Panc1 (cell line): ENCODE data around the gene ARL2BP. TPM values are rescaled to one million over a fixed set of nuclear protein-coding genes. Genes with fewer than 3 reads are reported as not detected.

Source experiments
- ATAC-seq: fragments of 200-7000 bp; cut with Tn5 transposase; 2 replicates; pipeline ENCODE4 v1.9.1; 2020; ENCODE audit warnings: mild to moderate bottlenecking, moderate library complexity
- BruUV-seq: library from RNA; stranded (reverse); fragments of 400-500 nt; replicated peaks from 2 replicates; lab custom pipeline; 2021; lab: Mats Ljungman, UMichigan
- CTCF ChIA-PET: fragments of 300-600 bp; sonication (Branson Sonifier 250); formaldehyde crosslinking; loops from one replicate; lab custom pipeline; 2022; ENCODE audit warnings: antibody characterized with exemption; lab: Charles Lee
- POLR2A ChIA-PET: fragments of 300-600 bp; sonication (Branson Sonifier 250); formaldehyde crosslinking; loops from one replicate; lab custom pipeline; 2022; ENCODE audit warnings: antibody characterized with exemption; lab: Charles Lee
- DNase-seq: peaks from one replicate; pipeline ENCODE4 v3.0.0-alpha.2; 2010; ENCODE audit warnings: low read depth, low spot score
- H3K27ac ChIP-seq: 2 replicates; pipeline ENCODE4 v1.5.1; 2011; ENCODE audit warnings: mild to moderate bottlenecking, low read length, inconsistent platforms
- H3K27me3 ChIP-seq: fragments of 200-500 bp; sonication (Bioruptor generic); 2 replicates; pipeline ENCODE4 v1.6.0; 2014; ENCODE audit warnings: low read length, inconsistent platforms; ENCODE audit not compliant: control insufficient read depth, insufficient read depth
- H3K36me3 ChIP-seq: fragments of 200-500 bp; sonication (Bioruptor generic); 2 replicates; pipeline ENCODE4 v1.5.1; 2014; ENCODE audit warnings: inconsistent platforms, mild to moderate bottlenecking, low read length, moderate library complexity; ENCODE audit not compliant: control insufficient read depth, insufficient read depth
- H3K4me1 ChIP-seq: 2 replicates; pipeline ENCODE4 v1.5.1; 2011; ENCODE audit warnings: inconsistent platforms, mild to moderate bottlenecking, low read length, moderate library complexity; ENCODE audit not compliant: control insufficient read depth, insufficient read depth
- H3K4me3 ChIP-seq, 2 experiments: 2 replicates each; pipeline ENCODE4 v1.5.1; 2011 to 2012; ENCODE audit warnings: low read depth in 2 of 2, low read length in 2 of 2, mild to moderate bottlenecking in 2 of 2, inconsistent platforms in 1 of 2, moderate library complexity in 1 of 2
- H3K9me3 ChIP-seq: fragments of 200-500 bp; sonication (Bioruptor generic); 2 replicates; pipeline ENCODE4 v1.5.1; 2014; ENCODE audit warnings: low read depth, mild to moderate bottlenecking, inconsistent platforms, low read length, moderate library complexity; ENCODE audit not compliant: control insufficient read depth, insufficient read depth
- POLR2AphosphoS5 ChIP-seq: IDR thresholded peaks from 2 replicates; pipeline ENCODE4 v1.6.1; 2012; ENCODE audit warnings: mild to moderate bottlenecking, low read depth, low read length, moderate library complexity
- SIN3A ChIP-seq: IDR thresholded peaks from 2 replicates; pipeline ENCODE4 v1.6.1; 2012; ENCODE audit warnings: low read depth, mild to moderate bottlenecking, low read length, moderate library complexity, borderline replicate concordance; ENCODE audit not compliant: insufficient read depth
- TCF7L2 ChIP-seq: IDR thresholded peaks from 2 replicates; pipeline ENCODE4 v1.6.1; 2011; ENCODE audit warnings: mild to moderate bottlenecking, low read depth, low read length, inconsistent platforms
- in situ Hi-C: cut with HindIII; loops from 2 replicates; pipeline ENCODE4 v1.10.0; 2016; ENCODE audit warnings: low sequenced_read_pairs, low pct_unique_long_range_greater_than_20kb
- intact Hi-C: fragments of 100-400 bp; cut with micrococcal nuclease; formaldehyde crosslinking; loops from one replicate; pipeline ENCODE4 v1.10.0; 2022; ENCODE audit not compliant: unreplicated experiment
- total RNA-seq: library from RNA; stranded (reverse); gene quantifications from one replicate; pipeline ENCODE4 v1.2.1, GENCODE V29; 2021; ENCODE audit not compliant: unreplicated experiment
- TF ChIP-seq, protein P1 (sequence below), 2 experiments: IDR thresholded peaks; 2 replicates each; pipeline ENCODE4 v1.6.1; 2011 to 2012; ENCODE audit warnings: low read depth in 2 of 2, control low read depth in 1 of 2, low read length in 1 of 2, mild to moderate bottlenecking in 1 of 2, moderate library complexity in 1 of 2; ENCODE audit not compliant: insufficient read depth in 1 of 2
- TF ChIP-seq, protein P2 (sequence below): fragments of 450-650 bp; IDR thresholded peaks from 2 replicates; pipeline ENCODE4 v1.5.1; 2017; ENCODE audit warnings: mild to moderate bottlenecking

The ARL2BP gene
- total RNA-seq, 1 experiment from 2014 or later: 47.7 TPM

DNA sequence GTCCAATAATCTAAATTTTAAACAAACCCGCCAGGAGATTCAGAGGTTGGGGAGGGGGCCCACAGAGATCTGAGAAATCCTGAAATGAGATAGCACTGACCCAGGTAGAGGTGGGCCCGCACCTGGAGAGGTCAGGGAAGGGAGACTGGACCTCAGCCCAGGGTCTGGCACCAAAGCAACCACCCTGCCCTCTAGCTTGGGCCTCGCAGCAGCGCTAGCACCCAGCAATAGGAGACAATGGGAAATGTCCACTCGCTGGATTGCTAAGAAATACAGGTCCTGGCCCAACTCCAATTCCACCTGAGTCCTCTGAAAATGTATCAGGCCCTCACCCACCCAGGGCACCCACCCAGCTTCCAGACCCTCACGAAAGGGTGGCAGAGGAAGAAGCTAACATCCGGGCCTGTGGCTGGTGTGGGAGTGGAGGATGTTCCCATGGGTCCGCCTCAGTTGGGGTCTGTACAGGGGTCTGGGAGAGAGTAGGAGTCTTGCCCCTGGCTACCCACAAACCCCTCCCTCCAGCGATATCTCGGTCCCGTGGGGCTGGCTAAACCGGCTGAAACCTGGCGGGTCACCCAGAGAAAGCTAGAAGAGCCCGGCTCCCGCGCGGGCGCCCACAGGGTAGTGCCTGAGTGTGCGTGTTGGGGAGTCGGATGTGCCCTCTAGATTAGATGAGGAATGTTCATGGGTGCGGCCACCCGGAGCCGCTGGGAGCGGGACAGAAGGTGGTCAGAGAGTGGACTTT lies 38.3 kb downstream of the ARL2BP start:
- no peak for DNase-seq
- in situ Hi-C loops: no loop called here
- BruUV-seq: no TSS peak
- TF ChIP-seq, protein P1, sequence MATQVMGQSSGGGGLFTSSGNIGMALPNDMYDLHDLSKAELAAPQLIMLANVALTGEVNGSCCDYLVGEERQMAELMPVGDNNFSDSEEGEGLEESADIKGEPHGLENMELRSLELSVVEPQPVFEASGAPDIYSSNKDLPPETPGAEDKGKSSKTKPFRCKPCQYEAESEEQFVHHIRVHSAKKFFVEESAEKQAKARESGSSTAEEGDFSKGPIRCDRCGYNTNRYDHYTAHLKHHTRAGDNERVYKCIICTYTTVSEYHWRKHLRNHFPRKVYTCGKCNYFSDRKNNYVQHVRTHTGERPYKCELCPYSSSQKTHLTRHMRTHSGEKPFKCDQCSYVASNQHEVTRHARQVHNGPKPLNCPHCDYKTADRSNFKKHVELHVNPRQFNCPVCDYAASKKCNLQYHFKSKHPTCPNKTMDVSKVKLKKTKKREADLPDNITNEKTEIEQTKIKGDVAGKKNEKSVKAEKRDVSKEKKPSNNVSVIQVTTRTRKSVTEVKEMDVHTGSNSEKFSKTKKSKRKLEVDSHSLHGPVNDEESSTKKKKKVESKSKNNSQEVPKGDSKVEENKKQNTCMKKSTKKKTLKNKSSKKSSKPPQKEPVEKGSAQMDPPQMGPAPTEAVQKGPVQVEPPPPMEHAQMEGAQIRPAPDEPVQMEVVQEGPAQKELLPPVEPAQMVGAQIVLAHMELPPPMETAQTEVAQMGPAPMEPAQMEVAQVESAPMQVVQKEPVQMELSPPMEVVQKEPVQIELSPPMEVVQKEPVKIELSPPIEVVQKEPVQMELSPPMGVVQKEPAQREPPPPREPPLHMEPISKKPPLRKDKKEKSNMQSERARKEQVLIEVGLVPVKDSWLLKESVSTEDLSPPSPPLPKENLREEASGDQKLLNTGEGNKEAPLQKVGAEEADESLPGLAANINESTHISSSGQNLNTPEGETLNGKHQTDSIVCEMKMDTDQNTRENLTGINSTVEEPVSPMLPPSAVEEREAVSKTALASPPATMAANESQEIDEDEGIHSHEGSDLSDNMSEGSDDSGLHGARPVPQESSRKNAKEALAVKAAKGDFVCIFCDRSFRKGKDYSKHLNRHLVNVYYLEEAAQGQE (IDR thresholded peaks at IDR 0.05; ENCODE audit: insufficient read depth in 1 of 2, low read depth in 2 of 2, low read length in 1 of 2): no peak
- TF ChIP-seq POLR2AphosphoS5 (no peak), TCF7L2 (no peak), SIN3A (no peak)
- TF ChIP-seq, protein P2, sequence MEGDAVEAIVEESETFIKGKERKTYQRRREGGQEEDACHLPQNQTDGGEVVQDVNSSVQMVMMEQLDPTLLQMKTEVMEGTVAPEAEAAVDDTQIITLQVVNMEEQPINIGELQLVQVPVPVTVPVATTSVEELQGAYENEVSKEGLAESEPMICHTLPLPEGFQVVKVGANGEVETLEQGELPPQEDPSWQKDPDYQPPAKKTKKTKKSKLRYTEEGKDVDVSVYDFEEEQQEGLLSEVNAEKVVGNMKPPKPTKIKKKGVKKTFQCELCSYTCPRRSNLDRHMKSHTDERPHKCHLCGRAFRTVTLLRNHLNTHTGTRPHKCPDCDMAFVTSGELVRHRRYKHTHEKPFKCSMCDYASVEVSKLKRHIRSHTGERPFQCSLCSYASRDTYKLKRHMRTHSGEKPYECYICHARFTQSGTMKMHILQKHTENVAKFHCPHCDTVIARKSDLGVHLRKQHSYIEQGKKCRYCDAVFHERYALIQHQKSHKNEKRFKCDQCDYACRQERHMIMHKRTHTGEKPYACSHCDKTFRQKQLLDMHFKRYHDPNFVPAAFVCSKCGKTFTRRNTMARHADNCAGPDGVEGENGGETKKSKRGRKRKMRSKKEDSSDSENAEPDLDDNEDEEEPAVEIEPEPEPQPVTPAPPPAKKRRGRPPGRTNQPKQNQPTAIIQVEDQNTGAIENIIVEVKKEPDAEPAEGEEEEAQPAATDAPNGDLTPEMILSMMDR: no peak
- 0 out of 2 replicates have a peak, but pooled peaks have one; percentile 13 for ATAC-seq
- H3K27me3 ChIP-seq: no peaks in the 10 kb centered on the region
- CTCF ChIA-PET: no interaction called here
- intact Hi-C loops: no loop called here
- no peaks in the 10 kb centered on the region for H3K4me1 ChIP-seq
- no peaks in the 10 kb centered on the region for H3K9me3 ChIP-seq
- H3K36me3 ChIP-seq: no peaks in the 10 kb centered on the region
- no peak overlapping the region for H3K4me3 ChIP-seq
- H3K27ac ChIP-seq: no peak overlapping the region
- POLR2A ChIA-PET: no interaction called here

GRCh38 chr16:57283959-57284208 lies 38.8 kb downstream of the ARL2BP start:
- DNase-seq (no peak), ATAC-seq (no peak; the same call in 1 of the 2 replicates)
- Histone ChIP-seq H3K9me3 (no peaks in the 10 kb centered on the region), H3K27me3 (no peaks in the 10 kb centered on the region), H3K4me3 (no peak overlapping the region), H3K4me1 (no peaks in the 10 kb centered on the region), H3K36me3 (no peaks in the 10 kb centered on the region), H3K27ac (no peak overlapping the region)
- BruUV-seq: no TSS peak
- intact Hi-C loops: no loop called here
- no peak for TF ChIP-seq SIN3A
- TF ChIP-seq POLR2AphosphoS5: no peak
- no peak for TF ChIP-seq TCF7L2
- TF ChIP-seq, protein P2: no peak
- TF ChIP-seq, protein P1 (IDR thresholded peaks at IDR 0.05; ENCODE audit: insufficient read depth in 1 of 2, low read depth in 2 of 2, low read length in 1 of 2): no peak
- ChIA-PET POLR2A (no interaction called here), CTCF (no interaction called here)
- in situ Hi-C loops: no loop called here
